ENCODE results near the gene PKD1L1.

DNA sequence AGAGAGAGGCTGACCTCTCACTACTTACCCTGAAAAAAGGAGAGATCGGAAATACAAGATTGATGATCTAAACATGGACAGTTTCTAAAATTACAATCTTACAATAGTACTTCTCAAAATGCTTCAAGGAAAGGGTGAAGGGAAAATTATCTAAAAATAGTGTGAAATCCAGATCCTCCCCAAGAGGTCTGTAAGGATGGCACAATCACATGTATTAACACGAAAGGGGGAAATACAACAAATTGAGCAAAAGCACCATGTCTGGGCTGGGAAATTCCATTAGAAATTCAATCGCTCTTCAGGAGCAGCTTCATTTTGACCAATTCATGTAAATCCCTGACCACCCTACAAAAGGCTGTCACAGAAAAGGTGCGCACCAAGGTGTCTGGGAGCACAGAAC is 67.0 kb downstream of the PKD1L1 start:
- TF ChIP-seq, protein P1, sequence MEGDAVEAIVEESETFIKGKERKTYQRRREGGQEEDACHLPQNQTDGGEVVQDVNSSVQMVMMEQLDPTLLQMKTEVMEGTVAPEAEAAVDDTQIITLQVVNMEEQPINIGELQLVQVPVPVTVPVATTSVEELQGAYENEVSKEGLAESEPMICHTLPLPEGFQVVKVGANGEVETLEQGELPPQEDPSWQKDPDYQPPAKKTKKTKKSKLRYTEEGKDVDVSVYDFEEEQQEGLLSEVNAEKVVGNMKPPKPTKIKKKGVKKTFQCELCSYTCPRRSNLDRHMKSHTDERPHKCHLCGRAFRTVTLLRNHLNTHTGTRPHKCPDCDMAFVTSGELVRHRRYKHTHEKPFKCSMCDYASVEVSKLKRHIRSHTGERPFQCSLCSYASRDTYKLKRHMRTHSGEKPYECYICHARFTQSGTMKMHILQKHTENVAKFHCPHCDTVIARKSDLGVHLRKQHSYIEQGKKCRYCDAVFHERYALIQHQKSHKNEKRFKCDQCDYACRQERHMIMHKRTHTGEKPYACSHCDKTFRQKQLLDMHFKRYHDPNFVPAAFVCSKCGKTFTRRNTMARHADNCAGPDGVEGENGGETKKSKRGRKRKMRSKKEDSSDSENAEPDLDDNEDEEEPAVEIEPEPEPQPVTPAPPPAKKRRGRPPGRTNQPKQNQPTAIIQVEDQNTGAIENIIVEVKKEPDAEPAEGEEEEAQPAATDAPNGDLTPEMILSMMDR (IDR thresholded peaks at IDR 0.05): no peak
- no peak for TF ChIP-seq POLR2A (IDR thresholded peaks at IDR 0.05)

All from adrenal gland (tissue), 5 donors.